Central memory CD8-positive, alpha-beta T cell (primary cell): Measurements from ENCODE around the gene NDUFS6.
"Not testable (repeated sequence)": the region's sequence is repeated elsewhere in the genome, so short reads cannot be mapped to it uniquely, and the experiment has no call there.

Experiments
- ATAC-seq: fragments of 150-1000 bp; cut with Tn5 transposase; replicated peaks from 2 replicates; pipeline ENCODE4 v1.10.0; 2022; ENCODE audit warnings: mild to moderate bottlenecking, moderate FRiP score, moderate number of reproducible peaks; ENCODE audit not compliant: poor library complexity, severe bottlenecking; ENCODE audit errors: extremely low read depth
- DNase-seq, 2 donors: peaks; one replicate each; pipeline ENCODE4 v3.0.0; 2021; ENCODE audit warnings: low spot score in 2 of 2
- H3K27ac Mint-ChIP-seq: one replicate; pipeline ENCODE4 v1.8.0; 2022; ENCODE audit warnings: low read depth, mild to moderate bottlenecking, moderate library complexity, mixed read lengths
- H3K27me3 Mint-ChIP-seq: one replicate; pipeline ENCODE4 v1.8.0; 2022; ENCODE audit warnings: mixed read lengths
- H3K36me3 Mint-ChIP-seq: one replicate; pipeline ENCODE4 v1.8.0; 2022; ENCODE audit warnings: mild to moderate bottlenecking, moderate library complexity, mixed read lengths; ENCODE audit not compliant: insufficient read depth
- H3K4me1 Mint-ChIP-seq: one replicate; pipeline ENCODE4 v1.8.0; 2022; ENCODE audit warnings: mixed read lengths
- H3K4me3 Mint-ChIP-seq: one replicate; pipeline ENCODE4 v1.8.0; 2022; ENCODE audit warnings: mild to moderate bottlenecking, moderate library complexity, mixed read lengths
- H3K9me3 Mint-ChIP-seq: one replicate; pipeline ENCODE4 v1.8.0; 2022; ENCODE audit warnings: mixed read lengths

NDUFS6 gene

GRCh38 chr5:1809416-1810035 lies 8.3 kb downstream of the NDUFS6 start:
- no peaks in the 10 kb centered on the region for H3K9me3 Mint-ChIP-seq
- no peak overlapping the region for H3K4me3 Mint-ChIP-seq
- DNase-seq (no peak), ATAC-seq (no peak)
- H3K27me3 Mint-ChIP-seq, result no peaks in the 10 kb centered on the region
- H3K36me3 Mint-ChIP-seq, result peaks cover 66% of the 10 kb centered on the region
- H3K27ac Mint-ChIP-seq, result no peak overlapping the region
- H3K4me1 Mint-ChIP-seq, result peaks cover 23% of the 10 kb centered on the region

- peaks cover 57% of the 10 kb centered on the region for H3K36me3 Mint-ChIP-seq
- ATAC-seq (no peak), DNase-seq (no peak)
Measured at GRCh38 chr5:1810581-1811101, 9.4 kb downstream of the NDUFS6 start.

GRCh38 chr5:1814183-1815020 lies 13.2 kb downstream of the NDUFS6 start:
- Mint-ChIP-seq H3K27me3 (no peaks in the 10 kb centered on the region), H3K9me3 (no peaks in the 10 kb centered on the region), H3K27ac (no peak overlapping the region), H3K36me3 (peaks cover 59% of the 10 kb centered on the region), H3K4me3 (no peak overlapping the region), H3K4me1 (no peaks in the 10 kb centered on the region)
- ATAC-seq (no peak), DNase-seq (no peak)

More at GRCh38 chr5:1810581-1811101, 9.4 kb downstream of the NDUFS6 start:
- Mint-ChIP-seq H3K9me3 (no peaks in the 10 kb centered on the region), H3K4me3 (no peak overlapping the region), H3K27ac (no peak overlapping the region), H3K4me1 (peaks cover 19% of the 10 kb centered on the region), H3K27me3 (no peaks in the 10 kb centered on the region)

DNA sequence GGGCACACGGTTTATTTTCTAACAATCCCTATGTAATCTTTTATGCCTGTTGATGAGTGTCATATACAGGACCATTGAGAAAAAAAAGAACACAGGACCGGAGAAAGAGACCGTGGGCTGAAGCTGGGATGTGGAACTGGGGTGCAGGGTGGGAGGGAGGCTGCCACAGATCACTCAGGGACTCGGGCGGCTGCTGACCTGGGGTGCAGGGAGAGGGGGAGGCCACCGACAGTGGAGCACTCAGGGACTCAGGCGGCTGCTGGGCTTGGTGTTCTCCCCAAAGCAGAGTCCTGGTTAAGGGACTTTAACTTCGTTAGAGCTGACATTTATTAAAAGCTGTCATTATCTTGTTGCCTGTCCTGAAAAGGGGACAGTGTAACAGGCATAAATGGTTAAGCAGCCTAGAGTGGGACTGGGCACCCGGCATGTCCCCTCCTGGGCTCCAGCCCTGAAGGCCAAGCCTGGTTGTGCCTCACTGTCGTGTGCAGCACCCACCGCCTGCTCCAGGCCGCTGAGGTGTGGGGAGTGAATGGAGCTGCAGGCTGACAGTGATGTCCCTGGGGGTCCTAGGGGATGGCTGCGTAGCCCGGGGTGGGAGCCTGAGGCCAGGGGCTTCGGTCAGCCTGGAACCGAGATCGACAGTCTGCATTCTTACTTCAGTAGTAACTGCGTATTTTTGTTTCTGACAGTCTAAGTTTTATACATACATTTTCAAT lies 14.0 kb downstream of the NDUFS6 start:
- peak overlapping the region; percentile 38 for H3K27ac Mint-ChIP-seq
- no peak overlapping the region for H3K4me3 Mint-ChIP-seq
- H3K36me3 Mint-ChIP-seq, result peaks cover 53% of the 10 kb centered on the region

DNA sequence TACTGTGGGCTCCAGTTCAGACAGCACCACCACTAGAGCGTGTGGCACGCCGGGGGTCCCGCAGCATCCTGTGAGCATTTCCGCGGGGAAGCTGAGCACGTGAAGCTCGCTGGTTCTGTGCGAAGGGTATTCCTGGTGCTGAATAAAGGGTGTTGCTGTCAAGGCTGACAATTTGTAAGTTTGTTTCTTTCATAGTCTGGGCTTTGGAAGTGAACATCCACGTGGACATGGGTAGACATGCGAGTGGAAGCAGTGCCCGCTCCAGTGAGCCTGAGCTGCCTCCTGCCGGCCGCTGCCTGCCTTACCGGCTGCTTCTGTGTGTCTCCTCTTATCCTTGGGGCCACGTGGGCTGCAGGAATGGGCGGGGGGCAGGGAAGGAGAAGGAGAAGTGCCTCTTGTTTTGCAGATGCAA lies 14.7 kb downstream of the NDUFS6 start:
- no peaks in the 10 kb centered on the region for H3K9me3 Mint-ChIP-seq
- no peaks in the 10 kb centered on the region for H3K27me3 Mint-ChIP-seq
- ATAC-seq, result no peak
- peak overlapping the region; percentile 38 for H3K27ac Mint-ChIP-seq
- no peak overlapping the region for H3K4me3 Mint-ChIP-seq
- H3K4me1 Mint-ChIP-seq, result no peaks in the 10 kb centered on the region
- no peak for DNase-seq
- H3K36me3 Mint-ChIP-seq, result peaks cover 53% of the 10 kb centered on the region

More for the DNA sequence above, 14.0 kb downstream of the NDUFS6 start:
- no peaks in the 10 kb centered on the region for H3K27me3 Mint-ChIP-seq
- ATAC-seq (no peak), DNase-seq (no peak)
- no peaks in the 10 kb centered on the region for H3K4me1 Mint-ChIP-seq
- H3K9me3 Mint-ChIP-seq, result no peaks in the 10 kb centered on the region

DNA sequence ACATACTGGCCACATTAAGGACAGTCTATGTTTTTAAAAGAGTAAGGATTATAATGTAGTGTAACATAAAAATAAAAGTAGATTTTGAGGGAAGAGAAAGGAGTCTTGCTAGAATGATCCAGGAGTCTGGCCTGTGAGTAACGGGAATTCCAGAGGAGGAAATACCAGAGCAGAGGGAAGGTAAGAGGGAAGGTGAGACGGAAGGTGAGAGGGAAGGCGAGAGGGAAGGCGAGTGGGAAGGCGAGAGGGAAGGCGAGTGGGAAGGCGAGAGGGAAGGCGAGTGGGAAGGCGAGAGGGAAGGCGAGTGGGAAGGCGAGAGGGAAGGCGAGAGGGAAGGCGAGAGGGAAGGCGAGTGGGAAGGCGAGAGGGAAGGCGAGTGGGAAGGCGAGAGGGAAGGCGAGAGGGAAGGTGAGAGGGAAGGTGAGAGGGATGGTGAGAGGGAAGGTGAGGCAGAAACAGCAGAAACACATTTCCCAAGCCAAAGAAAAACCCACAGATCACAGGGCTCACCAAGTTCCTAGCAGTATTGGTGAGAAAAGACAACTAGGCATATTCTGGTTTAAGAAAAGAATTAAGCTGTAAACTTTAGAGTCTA lies 15.4 kb downstream of the NDUFS6 start:
- H3K9me3 Mint-ChIP-seq, H3K27ac Mint-ChIP-seq, ATAC-seq, DNase-seq, H3K27me3 Mint-ChIP-seq, H3K4me3 Mint-ChIP-seq, H3K4me1 Mint-ChIP-seq: not testable (repeated sequence)
- peaks cover 49% of the 10 kb centered on the region for H3K36me3 Mint-ChIP-seq

DNA sequence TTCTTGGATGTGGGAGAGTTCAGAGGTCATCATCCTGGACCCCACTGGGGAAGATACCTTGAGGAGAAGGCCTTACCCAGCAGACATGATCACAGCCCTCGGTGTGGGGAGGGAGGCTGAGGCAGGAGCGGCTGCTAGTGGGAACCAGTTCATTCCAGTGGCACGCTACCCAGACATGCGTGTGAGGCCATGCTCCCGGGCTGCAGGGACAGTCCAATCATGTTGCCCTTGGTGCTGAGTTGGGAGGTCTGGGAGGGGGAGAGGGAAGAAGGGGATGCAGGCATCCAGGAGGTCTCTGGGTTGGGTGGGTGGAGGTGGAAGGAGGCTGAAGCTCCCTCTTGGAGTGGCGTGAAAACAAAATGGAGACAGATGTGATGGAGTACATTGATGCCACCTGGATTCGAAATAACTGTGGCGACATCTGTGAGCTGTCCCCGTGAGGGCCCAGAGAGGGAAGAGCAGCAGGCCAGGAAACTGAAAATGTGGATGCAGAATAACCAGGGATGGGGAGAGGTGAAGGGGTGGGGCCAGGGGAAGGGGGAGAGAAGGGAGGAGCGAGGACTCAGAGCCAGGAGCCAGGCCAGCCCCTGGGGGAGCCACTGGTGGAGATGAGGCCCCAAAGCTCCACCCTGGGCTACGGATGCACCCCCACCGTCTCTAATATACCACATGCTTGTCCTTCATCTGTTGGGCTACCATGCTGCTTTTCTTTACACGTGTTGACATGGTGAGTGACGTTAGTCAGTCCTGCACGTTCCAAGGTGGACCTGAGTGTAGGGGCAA lies 16.2 kb downstream of the NDUFS6 start:
- peaks cover 6% of the 10 kb centered on the region for H3K4me1 Mint-ChIP-seq
- H3K27ac Mint-ChIP-seq, result no peak overlapping the region

DNA sequence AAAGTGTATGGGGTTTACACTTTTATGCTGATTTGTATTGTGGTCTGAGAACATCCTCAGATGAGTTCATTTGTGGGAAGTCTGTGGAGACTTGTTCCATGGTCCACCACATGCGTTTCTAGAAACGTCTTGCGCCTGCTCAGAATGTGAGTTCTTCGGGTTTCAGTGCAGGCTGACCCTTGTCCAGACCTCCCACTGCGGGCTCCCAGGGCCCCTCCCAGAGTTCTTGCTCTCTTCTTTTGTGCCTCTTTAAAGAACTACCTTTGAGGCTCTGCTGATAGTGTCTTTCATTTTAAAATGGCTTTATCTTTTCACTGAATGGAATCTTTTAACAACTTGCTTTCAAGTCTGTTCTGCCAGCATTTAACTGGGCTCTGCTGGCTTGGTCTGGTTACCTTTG lies 17.6 kb downstream of the NDUFS6 start:
- Mint-ChIP-seq H3K27me3 (no peaks in the 10 kb centered on the region), H3K9me3 (no peaks in the 10 kb centered on the region), H3K36me3 (peaks cover 37% of the 10 kb centered on the region), H3K4me3 (no peak overlapping the region), H3K27ac (no peak overlapping the region), H3K4me1 (peaks cover 6% of the 10 kb centered on the region)
- no peak for DNase-seq
- no peak for ATAC-seq

More for the DNA sequence above, 16.2 kb downstream of the NDUFS6 start:
- no peaks in the 10 kb centered on the region for H3K27me3 Mint-ChIP-seq
- H3K4me3 Mint-ChIP-seq, result no peak overlapping the region
- ATAC-seq, result no peak
- DNase-seq, result no peak
- no peaks in the 10 kb centered on the region for H3K9me3 Mint-ChIP-seq
- H3K36me3 Mint-ChIP-seq, result peaks cover 42% of the 10 kb centered on the region

GRCh38 chr5:1819458-1819857 lies 18.3 kb downstream of the NDUFS6 start:
- H3K36me3 Mint-ChIP-seq, result peaks cover 36% of the 10 kb centered on the region
- ATAC-seq (no peak), DNase-seq (no peak)
- H3K9me3 Mint-ChIP-seq, result no peaks in the 10 kb centered on the region
- H3K4me1 Mint-ChIP-seq, result peaks cover 6% of the 10 kb centered on the region
- H3K27me3 Mint-ChIP-seq, result no peaks in the 10 kb centered on the region
- no peak overlapping the region for H3K27ac Mint-ChIP-seq
- H3K4me3 Mint-ChIP-seq, result no peak overlapping the region

- Mint-ChIP-seq H3K27ac (no peak overlapping the region), H3K4me1 (peaks cover 6% of the 10 kb centered on the region), H3K9me3 (no peaks in the 10 kb centered on the region), H3K27me3 (no peaks in the 10 kb centered on the region), H3K4me3 (no peak overlapping the region), H3K36me3 (peaks cover 35% of the 10 kb centered on the region)
- ATAC-seq (no peak), DNase-seq (no peak)
Measured at GRCh38 chr5:1820381-1820780, 19.2 kb downstream of the NDUFS6 start.

GRCh38 chr5:1820926-1821325 lies 19.7 kb downstream of the NDUFS6 start:
- peaks cover 30% of the 10 kb centered on the region for H3K36me3 Mint-ChIP-seq
- no peak overlapping the region for H3K4me3 Mint-ChIP-seq
- no peaks in the 10 kb centered on the region for H3K9me3 Mint-ChIP-seq
- no peak overlapping the region for H3K27ac Mint-ChIP-seq
- no peaks in the 10 kb centered on the region for H3K27me3 Mint-ChIP-seq
- peaks cover 6% of the 10 kb centered on the region for H3K4me1 Mint-ChIP-seq
- DNase-seq (no peak), ATAC-seq (no peak)

DNA sequence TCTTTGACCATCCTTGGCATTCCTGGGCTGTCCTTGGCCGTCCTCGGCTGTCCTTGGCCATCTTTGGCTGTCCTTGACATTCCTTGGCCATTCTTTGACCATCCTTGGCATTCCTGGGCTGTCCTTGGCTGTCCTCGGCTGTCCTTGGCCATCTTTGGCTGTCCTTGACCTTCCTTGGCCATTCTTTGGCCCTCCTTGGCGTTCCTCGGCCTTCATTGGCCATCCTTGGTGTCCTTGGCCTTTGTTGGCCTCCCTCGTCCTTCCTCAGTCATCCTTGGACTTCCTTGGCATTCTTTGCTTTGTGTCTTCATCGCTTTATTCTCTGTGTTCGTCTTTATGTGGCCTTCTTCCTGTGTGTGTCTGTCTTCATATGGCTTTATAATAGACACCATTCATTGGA lies 20.7 kb downstream of the NDUFS6 start:
- Mint-ChIP-seq H3K27ac (no peak overlapping the region), H3K4me3 (no peak overlapping the region), H3K36me3 (peaks cover 22% of the 10 kb centered on the region), H3K4me1 (peaks cover 6% of the 10 kb centered on the region), H3K27me3 (no peaks in the 10 kb centered on the region), H3K9me3 (no peaks in the 10 kb centered on the region)
- ATAC-seq (no peak), DNase-seq (no peak)
